ENCODE data around the gene ATP6V1G2.
"Not testable (repeated sequence)": the region's sequence is repeated elsewhere in the genome, so short reads cannot be mapped to it uniquely, and the experiment has no call there.

Gene ATP6V1G2

GRCh38 chr6:31546339-31546957 lies at the start of gene ATP6V1G2:
Gene ATP6V1G2 (minus strand): TSS chr6:31546608. CDS start chr6:31546559, 49 bp downstream.
- Mint-ChIP-seq H3K4me1 (ENCODE audit: low read depth) (peaks cover 68% of the 10 kb centered on the region), H3K36me3 (ENCODE audit: low read depth) (peaks cover 13% of the 10 kb centered on the region)

GRCh38 chr6:31592396-31592771 lies 46.0 kb upstream of the ATP6V1G2 start:
- no peaks in the 10 kb centered on the region for H3K27me3 Mint-ChIP-seq
- H3K4me3 Mint-ChIP-seq: peak overlapping the region; percentile 58
- H3K9me3 Mint-ChIP-seq: no peaks in the 10 kb centered on the region
- peaks cover 68% of the 10 kb centered on the region for H3K4me1 Mint-ChIP-seq (ENCODE audit: low read depth)
- H3K36me3 Mint-ChIP-seq (ENCODE audit: low read depth): peaks cover 5% of the 10 kb centered on the region
- H3K27ac Mint-ChIP-seq: peak overlapping the region; percentile 64

More at GRCh38 chr6:31546339-31546957, at the start of gene ATP6V1G2:
- Mint-ChIP-seq H3K27ac (peak within 1 kb of the TSS; percentile 90), H3K4me3 (peak within 1 kb of the TSS; percentile 85), H3K9me3 (no peaks in the 10 kb centered on the region), H3K27me3 (no peaks in the 10 kb centered on the region)

- H3K9me3 Mint-ChIP-seq; H3K27me3 Mint-ChIP-seq; H3K27ac Mint-ChIP-seq; H3K4me3 Mint-ChIP-seq; H3K36me3 Mint-ChIP-seq (ENCODE audit: low read depth): not testable (repeated sequence)
- H3K4me1 Mint-ChIP-seq (ENCODE audit: low read depth): peaks cover 69% of the 10 kb centered on the region
These were observed 44.3 kb upstream of the ATP6V1G2 start for GRCh38 chr6:31590691-31591090.

GRCh38 chr6:31588871-31589650 lies 42.7 kb upstream of the ATP6V1G2 start:
- Mint-ChIP-seq H3K27me3 (no peaks in the 10 kb centered on the region), H3K27ac (peak overlapping the region; percentile 32), H3K4me3 (peak overlapping the region; percentile 22), H3K36me3 (ENCODE audit: low read depth) (peaks cover 5% of the 10 kb centered on the region), H3K4me1 (ENCODE audit: low read depth) (peaks cover 77% of the 10 kb centered on the region), H3K9me3 (no peaks in the 10 kb centered on the region)

- Mint-ChIP-seq H3K9me3 (no peaks in the 10 kb centered on the region), H3K27me3 (no peaks in the 10 kb centered on the region), H3K27ac (peak overlapping the region; percentile 96), H3K4me3 (peak overlapping the region; percentile 80), H3K36me3 (ENCODE audit: low read depth) (peaks cover 5% of the 10 kb centered on the region), H3K4me1 (ENCODE audit: low read depth) (peaks cover 76% of the 10 kb centered on the region)
These were observed 41.7 kb upstream of the ATP6V1G2 start for GRCh38 chr6:31587791-31588777.

- Mint-ChIP-seq H3K36me3 (ENCODE audit: low read depth) (peaks cover 5% of the 10 kb centered on the region), H3K27me3 (no peaks in the 10 kb centered on the region), H3K4me3 (peak overlapping the region; percentile 78), H3K9me3 (no peaks in the 10 kb centered on the region), H3K27ac (peak overlapping the region; percentile 90), H3K4me1 (ENCODE audit: low read depth) (peaks cover 76% of the 10 kb centered on the region)
These were observed 40.3 kb upstream of the ATP6V1G2 start for GRCh38 chr6:31586599-31587281.

GRCh38 chr6:31586008-31586407 lies 39.6 kb upstream of the ATP6V1G2 start, which contains the start of gene LST1:
Gene LST1 (plus strand): TSS chr6:31586277. CDS start chr6:31587300, 1,023 bp downstream.
- no peaks in the 10 kb centered on the region for H3K27me3 Mint-ChIP-seq

GRCh38 chr6:31585491-31585890 lies 39.1 kb upstream of the ATP6V1G2 start:
- H3K9me3 Mint-ChIP-seq: no peaks in the 10 kb centered on the region
- H3K27me3 Mint-ChIP-seq: no peaks in the 10 kb centered on the region
- peaks cover 78% of the 10 kb centered on the region for H3K4me1 Mint-ChIP-seq (ENCODE audit: low read depth)
- H3K27ac Mint-ChIP-seq: peak overlapping the region; percentile 93
- peak overlapping the region; percentile 78 for H3K4me3 Mint-ChIP-seq
- H3K36me3 Mint-ChIP-seq (ENCODE audit: low read depth): peaks cover 13% of the 10 kb centered on the region

More at GRCh38 chr6:31586008-31586407, 39.6 kb upstream of the ATP6V1G2 start, which contains the start of gene LST1:
- H3K27ac Mint-ChIP-seq: peak within 1 kb of the TSS; percentile 93
- H3K9me3 Mint-ChIP-seq: no peaks in the 10 kb centered on the region
- H3K36me3 Mint-ChIP-seq (ENCODE audit: low read depth): peaks cover 9% of the 10 kb centered on the region
- peak within 1 kb of the TSS; percentile 78 for H3K4me3 Mint-ChIP-seq
- H3K4me1 Mint-ChIP-seq (ENCODE audit: low read depth): peaks cover 78% of the 10 kb centered on the region

- Mint-ChIP-seq H3K4me3 (peak within 1 kb of the TSS; percentile 98), H3K9me3 (no peaks in the 10 kb centered on the region), H3K27me3 (no peaks in the 10 kb centered on the region), H3K4me1 (ENCODE audit: low read depth) (peaks cover 84% of the 10 kb centered on the region), H3K36me3 (ENCODE audit: low read depth) (peaks cover 25% of the 10 kb centered on the region), H3K27ac (peak within 1 kb of the TSS; percentile 93)
These were observed 35.8 kb upstream of the ATP6V1G2 start, which contains the start of gene LTB for GRCh38 chr6:31582230-31582643. Gene LTB (minus strand): TSS chr6:31582424. CDS start chr6:31582417, 7 bp downstream.

GRCh38 chr6:31581434-31582229 lies 35.2 kb upstream of the ATP6V1G2 start:
- Mint-ChIP-seq H3K9me3 (no peaks in the 10 kb centered on the region), H3K27me3 (no peaks in the 10 kb centered on the region), H3K36me3 (ENCODE audit: low read depth) (peaks cover 31% of the 10 kb centered on the region), H3K27ac (peak overlapping the region; percentile 93), H3K4me1 (ENCODE audit: low read depth) (peaks cover 84% of the 10 kb centered on the region), H3K4me3 (peak overlapping the region; percentile 98)

- Mint-ChIP-seq H3K4me1 (ENCODE audit: low read depth) (peaks cover 84% of the 10 kb centered on the region), H3K27me3 (no peaks in the 10 kb centered on the region), H3K4me3 (peak overlapping the region; percentile 98), H3K27ac (peak overlapping the region; percentile 97), H3K36me3 (ENCODE audit: low read depth) (peaks cover 38% of the 10 kb centered on the region), H3K9me3 (no peaks in the 10 kb centered on the region)
These were observed 34.5 kb upstream of the ATP6V1G2 start for GRCh38 chr6:31580807-31581433.

GRCh38 chr6:31580438-31580740 lies 34.0 kb upstream of the ATP6V1G2 start:
- Mint-ChIP-seq H3K27me3 (no peaks in the 10 kb centered on the region), H3K36me3 (ENCODE audit: low read depth) (peaks cover 43% of the 10 kb centered on the region), H3K27ac (peak overlapping the region; percentile 97), H3K9me3 (no peaks in the 10 kb centered on the region), H3K4me1 (ENCODE audit: low read depth) (peaks cover 84% of the 10 kb centered on the region), H3K4me3 (peak overlapping the region; percentile 98)

All from stimulated activated naive CD8-positive, alpha-beta T cell treated with anti-CD3 and anti-CD28 coated beads, Interleukin-15, Interleukin-2, amounts not matched to agents 100 ng/mL and 50 ng/mL, for 24 hours (primary cell).